Choroid plexus epithelial cell (primary cell): Measurements from ENCODE around the gene KIF13A.
"Not testable (repeated sequence)": the region's sequence is repeated elsewhere in the genome, so short reads cannot be mapped to it uniquely, and the experiment has no call there.

Experiments used
- DNase-seq: peaks from one replicate; pipeline ENCODE4 v3.0.0-alpha.2; 2010; ENCODE audit warnings: low read depth
- H3K4me3 ChIP-seq: 2 replicates; pipeline ENCODE4 v1.5.1; 2011; ENCODE audit warnings: low read depth, mild to moderate bottlenecking, control low read depth, low read length, moderate library complexity
- CTCF ChIP-seq: conservative IDR thresholded peaks from 2 replicates; pipeline ENCODE4 v1.5.1; 2011; ENCODE audit warnings: low read depth, mild to moderate bottlenecking, control low read depth, inconsistent platforms, low read length, moderate library complexity

The KIF13A gene

GRCh38 chr6:17897681-17898080 lies 89.8 kb downstream of the KIF13A start:
- H3K4me3 ChIP-seq: no peak overlapping the region
- no peak for TF ChIP-seq CTCF
- no peak for DNase-seq

- no peak for DNase-seq
- H3K4me3 ChIP-seq: no peak overlapping the region
- TF ChIP-seq CTCF: no peak
Measured at GRCh38 chr6:17894905-17895304, 92.5 kb downstream of the KIF13A start.

- no peak for DNase-seq
- no peak for TF ChIP-seq CTCF
- no peak overlapping the region for H3K4me3 ChIP-seq
Measured at GRCh38 chr6:17894191-17894590, 93.2 kb downstream of the KIF13A start.

- no peak for DNase-seq
- no peak overlapping the region for H3K4me3 ChIP-seq
- no peak for TF ChIP-seq CTCF
Measured at GRCh38 chr6:17892097-17892686, 95.2 kb downstream of the KIF13A start.

GRCh38 chr6:17890309-17890708 lies 97.1 kb downstream of the KIF13A start:
- no peak for DNase-seq
- no peak for TF ChIP-seq CTCF
- H3K4me3 ChIP-seq: no peak overlapping the region

GRCh38 chr6:17889777-17890176 lies 97.7 kb downstream of the KIF13A start:
- not testable (repeated sequence) for H3K4me3 ChIP-seq, DNase-seq

- no peak overlapping the region for H3K4me3 ChIP-seq
- DNase-seq: no peak
- TF ChIP-seq CTCF: no peak
Measured at GRCh38 chr6:17886891-17887290, 100.5 kb downstream of the KIF13A start.
